Activated CD8-positive, alpha-beta memory T cell treated with anti-CD3 and anti-CD28 coated beads for 48 hours (primary cell): ENCODE measurements around the gene HAUS8.
"Not testable (repeated sequence)": the region's sequence is repeated elsewhere in the genome, so short reads cannot be mapped to it uniquely, and the experiment has no call there.

Experiments
- DNase-seq, 3 experiments: peaks; one replicate each; pipeline ENCODE4 v3.0.0-alpha.2; 2020; ENCODE audit warnings: low read depth in 2 of 3, low spot score in 2 of 3

HAUS8 gene, protein sequence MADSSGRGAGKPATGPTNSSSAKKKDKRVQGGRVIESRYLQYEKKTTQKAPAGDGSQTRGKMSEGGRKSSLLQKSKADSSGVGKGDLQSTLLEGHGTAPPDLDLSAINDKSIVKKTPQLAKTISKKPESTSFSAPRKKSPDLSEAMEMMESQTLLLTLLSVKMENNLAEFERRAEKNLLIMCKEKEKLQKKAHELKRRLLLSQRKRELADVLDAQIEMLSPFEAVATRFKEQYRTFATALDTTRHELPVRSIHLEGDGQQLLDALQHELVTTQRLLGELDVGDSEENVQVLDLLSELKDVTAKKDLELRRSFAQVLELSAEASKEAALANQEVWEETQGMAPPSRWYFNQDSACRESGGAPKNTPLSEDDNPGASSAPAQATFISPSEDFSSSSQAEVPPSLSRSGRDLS

DNA sequence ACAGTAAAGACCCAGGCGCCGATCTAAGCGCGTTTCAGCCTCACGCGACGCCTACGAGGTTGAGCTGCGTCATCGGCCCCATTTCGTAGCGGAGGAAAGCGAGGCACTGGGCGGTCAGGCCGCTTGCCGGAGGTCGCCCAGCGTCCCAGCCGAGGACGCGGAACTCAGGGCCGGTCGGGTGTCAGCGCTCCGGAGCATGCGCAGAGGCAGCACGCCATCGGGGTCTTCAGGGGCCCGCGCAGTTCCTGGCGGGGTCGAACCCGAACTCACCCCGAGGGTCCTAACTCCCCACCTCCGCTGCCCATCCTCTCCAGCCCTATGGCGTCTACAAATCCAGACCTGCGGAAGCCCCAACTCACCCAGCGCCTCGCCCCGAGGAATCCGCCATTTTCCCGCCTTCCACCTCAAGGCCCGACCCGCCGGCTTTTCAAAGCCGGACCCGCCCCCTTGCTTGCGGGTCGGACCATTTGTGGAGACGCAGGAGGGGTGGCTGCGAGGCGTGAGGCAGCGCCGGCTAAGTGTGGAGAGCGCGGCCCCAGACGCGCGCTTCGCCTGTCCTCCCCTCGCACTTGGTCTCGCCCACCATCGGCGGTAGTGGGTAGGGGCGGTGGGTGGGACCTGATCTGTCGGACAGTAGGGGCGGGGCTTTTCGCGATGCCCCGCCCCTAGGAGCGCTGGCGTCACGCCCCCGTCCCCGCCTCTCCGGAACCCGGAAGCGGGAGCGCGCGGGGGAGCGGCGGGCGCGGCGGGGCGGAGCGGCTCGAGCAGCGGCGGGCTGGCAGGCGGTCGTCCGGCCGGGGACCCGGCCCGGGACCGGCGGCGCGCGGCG lies at the start of gene HAUS8, which contains the start of gene MYO9B:
Gene HAUS8 (minus strand): TSS at position 418 of the 829 bp plus-strand sequence. CDS start 30 bp downstream, at position 388.
Gene MYO9B (plus strand): TSS at position 743 of the 829 bp plus-strand sequence. CDS start 25,941 bp downstream, outside the sequence.
- DNase-seq: peak; percentile 94 to 99 (median 95)

DNA sequence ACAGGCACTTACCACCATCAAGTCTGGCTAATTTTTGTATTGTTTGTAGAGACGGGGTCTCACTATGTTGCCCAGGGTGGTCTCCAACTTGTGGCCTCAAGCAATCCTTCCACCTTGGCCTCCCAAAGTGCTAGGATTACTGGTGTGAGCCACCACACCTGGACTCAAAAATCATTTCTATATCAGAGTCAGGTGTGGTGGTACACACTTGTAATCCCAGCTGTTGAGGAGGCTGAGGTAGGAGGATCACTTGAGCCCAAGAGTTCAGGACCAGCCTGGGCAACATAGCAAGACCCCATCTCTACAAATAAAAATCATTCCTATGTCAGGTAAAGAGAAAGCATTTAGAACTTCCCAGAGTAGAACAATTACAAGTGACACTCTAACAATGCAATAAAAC lies 48.8 kb upstream of the HAUS8 start:
- no peak for DNase-seq

DNA sequence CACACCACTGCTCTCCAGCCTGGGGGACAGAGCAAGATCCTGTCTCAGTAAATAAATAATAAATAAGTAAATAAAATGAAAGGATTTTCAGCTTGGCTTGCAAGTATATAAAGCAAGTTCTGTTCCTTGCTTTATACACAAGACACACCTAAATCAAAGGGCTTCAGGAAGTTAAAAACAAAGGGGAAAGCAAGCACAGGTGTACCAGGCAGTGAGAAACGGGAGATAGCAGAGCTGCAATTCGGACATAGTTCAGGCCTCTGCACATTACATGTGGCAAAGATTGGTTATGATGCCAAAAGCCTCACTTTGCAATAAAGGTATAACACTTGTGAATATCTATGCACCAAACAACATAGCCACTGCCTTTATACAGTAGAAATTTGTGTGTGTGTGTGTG lies 47.8 kb upstream of the HAUS8 start:
- no peak for DNase-seq

DNA sequence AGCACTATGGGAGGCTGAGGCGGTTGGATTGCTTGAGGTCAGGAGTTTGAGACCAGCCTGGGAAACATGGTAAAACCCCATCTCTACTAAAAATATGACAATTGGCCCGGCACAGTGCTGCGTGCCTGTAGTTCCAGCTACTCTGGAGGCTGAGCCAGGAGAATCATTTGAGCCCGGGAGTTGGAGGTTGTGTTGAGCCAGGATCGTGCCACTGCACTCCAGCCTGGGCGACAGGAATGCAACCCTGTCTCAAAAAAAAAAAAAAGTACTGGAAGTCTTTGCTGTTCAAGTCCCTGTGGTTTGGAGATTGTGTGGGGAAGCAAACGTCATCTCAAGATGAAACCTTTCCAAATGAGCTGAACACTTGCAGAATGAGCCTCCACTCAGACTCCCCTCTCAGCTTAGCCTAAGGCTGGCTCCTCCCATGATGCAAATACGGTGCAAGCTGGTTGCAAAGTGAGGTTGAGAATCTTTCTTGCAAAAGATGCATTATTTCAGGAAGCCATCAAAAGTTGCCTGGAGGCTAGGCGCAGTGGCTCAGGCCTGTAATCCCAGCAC lies 46.6 kb upstream of the HAUS8 start:
- DNase-seq: no peak

DNA sequence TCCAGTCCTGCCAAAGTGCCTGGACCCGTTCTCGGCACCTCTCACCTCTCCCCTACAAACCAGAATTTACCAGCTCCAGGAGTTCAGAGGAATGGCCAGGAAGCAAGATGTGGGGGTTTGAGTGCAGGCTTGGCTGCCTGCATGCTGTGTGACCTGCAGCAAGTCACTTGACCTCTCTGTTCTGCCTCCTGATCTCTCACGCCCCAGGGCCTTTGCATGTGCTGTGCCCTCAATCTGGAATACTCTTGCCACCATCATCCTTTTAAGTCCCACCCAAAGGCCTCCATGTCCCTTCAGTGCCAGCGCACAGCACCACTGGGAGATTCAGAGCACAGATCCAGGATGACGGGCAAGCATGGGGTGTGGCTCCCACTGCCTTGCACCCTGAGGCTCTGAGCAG lies 43.7 kb upstream of the HAUS8 start:
- no peak for DNase-seq

DNA sequence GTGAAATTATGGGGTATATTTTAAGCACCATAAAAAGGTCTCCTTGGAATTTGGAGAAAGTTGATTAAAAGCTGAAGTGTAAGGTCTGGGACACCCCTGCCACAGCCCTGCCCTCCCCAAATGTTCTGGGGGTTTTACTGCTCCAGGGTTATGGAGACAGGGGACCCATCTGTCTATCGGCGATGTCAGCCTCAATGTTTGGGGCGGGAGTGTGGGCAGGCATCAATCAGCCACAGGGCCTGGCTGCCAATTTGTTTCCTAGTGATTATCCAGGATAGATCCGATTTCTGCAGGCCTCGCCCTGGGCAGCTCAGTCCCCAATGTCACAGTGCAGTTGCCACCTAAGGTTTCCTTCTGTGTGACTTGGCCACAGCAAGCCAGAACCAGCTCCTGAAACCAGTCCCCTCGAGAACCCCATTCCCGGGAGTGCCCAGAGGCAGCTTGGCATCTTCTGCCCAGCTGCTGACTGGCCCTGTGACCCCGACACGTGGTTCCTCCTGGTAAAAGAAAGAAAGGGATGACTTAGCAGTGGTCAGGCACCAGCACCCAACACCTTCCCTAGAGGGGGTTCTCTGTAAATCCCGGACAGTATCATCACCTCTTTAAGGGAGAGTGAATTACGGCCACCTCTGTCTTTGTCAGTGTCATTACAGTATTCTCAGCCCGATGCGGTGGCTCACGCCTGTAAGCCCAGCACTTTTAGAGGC lies 41.9 kb upstream of the HAUS8 start:
- DNase-seq: no peak

DNA sequence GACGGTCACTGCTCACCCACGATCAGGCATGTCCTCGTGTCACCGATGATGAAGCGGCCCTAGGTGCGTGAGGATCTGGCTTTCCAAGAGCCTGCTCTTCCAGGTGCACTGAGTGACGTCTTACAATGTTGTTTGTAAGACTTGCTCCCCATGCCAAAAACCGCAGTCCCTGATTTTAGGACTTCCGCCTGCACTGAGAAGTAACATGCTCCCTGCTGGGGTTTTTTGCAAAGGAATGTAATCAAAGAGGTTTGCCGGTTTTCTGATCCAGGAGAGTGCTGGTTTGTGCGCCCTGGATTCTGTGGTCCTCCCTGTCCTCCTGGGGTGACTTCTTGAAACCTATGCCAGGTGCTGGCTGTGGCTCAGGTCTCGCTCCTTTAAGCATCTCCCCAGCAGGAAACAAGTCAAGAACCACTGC lies 39.2 kb upstream of the HAUS8 start:
- DNase-seq: no peak

DNA sequence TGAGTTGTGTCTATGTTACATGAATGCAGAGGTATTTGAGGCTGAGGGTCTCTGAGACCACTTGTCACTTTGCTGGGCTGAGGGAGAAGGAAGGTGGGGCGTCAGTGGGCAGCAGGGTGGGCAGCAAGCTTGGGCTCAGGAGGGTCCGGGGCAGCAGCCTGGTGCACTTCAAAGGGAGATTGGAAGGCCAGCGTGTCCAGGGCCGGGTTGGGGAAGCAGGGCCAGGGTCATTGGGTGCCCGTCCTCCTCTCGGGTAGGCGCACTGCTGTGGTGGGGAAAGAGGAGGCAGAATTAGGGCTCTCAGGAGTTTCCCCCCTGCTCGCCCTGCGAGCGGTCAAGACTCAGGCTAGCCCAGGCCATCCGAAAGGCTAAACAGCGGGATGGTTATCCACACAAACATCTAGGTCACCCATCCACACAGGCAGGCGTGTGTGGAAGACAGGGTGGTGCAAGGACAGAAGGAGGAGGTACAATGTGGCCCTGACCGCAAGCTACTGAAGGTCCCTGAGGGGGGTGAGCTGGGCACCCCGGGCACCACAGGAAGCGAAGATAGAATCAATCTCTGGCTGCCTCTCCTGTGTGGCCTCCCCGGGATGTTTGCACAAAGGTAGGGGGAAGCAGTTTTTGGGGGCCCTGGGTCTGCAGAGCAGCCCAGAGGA lies 38.0 kb upstream of the HAUS8 start:
- no peak for DNase-seq

DNA sequence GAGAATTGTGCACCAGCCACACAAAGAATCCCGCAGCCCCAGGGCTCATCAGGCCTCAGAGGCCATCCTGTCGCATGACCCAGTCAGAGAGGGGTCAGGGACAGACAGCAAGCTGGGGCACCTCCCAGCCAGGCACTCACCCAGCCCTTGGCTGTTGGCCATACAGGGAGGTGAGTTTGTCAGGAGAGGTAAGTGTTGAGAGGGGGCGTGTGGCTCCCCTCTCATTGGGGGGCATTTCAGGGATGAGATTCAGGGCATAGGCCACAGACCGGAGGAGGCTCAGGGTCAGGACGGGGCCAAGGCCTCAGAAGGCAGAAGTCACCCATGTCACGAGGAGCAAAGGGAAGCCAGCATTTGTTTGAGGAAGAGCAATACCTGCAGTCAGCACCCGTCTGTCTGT lies 37.4 kb upstream of the HAUS8 start:
- DNase-seq: no peak

DNA sequence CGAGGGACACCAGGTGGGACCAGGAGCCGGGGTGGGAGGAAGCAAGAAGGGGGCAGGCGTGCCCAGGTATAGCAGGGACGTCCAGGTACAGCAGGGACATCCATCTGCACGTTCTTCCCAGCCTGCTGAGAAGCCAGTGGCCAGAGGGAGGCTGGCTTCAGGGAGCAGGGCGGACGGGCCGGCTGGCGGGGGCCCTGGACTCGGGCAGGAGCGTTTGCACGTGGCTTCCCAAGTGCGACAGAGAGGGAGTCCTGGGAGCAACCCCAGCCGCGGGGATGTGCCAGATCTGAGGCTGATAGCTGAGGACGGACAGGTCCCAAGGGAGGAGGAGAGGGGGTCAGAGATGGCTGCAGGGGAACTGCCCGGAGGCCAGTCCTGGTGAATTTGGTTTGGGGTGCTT lies 37.0 kb upstream of the HAUS8 start:
- DNase-seq: no peak

DNA sequence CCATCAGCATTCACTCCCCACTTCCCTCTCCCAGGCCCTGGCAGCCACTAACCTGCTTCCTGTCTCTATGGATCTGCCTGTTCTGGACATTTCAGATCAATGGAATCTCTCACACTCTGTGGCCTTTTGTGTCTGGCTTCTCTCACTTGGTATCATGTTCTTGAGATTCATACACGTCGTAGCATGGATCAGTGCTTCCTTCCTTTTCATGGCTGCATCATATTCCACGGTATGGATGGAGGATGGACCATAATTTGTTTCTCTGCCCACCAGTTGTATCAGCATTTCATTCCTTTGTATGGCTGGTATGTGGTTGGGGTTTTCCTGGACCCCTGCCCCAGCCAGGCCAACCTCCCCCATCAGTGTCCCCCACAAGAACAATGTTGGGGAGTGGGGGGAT lies 36.5 kb upstream of the HAUS8 start:
- no peak for DNase-seq

DNA sequence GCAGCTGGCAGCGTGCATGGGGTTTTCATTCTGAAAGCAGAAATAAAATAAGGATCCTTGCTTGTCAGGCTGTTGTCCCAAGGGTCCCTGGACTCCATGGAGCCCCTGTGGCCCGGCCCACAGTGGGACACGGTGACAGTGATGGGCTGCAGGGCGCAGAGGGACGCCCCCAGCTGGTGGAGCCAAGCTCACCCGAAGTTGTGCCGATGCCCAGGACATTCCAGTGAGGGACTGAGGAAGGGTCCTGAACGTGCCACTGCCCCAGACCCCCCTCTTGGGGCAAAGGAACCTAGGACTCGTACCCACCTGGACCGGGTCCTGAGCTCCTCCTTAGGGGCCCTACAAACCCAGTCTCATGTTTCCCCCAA lies 35.3 kb upstream of the HAUS8 start:
- no peak for DNase-seq

DNA sequence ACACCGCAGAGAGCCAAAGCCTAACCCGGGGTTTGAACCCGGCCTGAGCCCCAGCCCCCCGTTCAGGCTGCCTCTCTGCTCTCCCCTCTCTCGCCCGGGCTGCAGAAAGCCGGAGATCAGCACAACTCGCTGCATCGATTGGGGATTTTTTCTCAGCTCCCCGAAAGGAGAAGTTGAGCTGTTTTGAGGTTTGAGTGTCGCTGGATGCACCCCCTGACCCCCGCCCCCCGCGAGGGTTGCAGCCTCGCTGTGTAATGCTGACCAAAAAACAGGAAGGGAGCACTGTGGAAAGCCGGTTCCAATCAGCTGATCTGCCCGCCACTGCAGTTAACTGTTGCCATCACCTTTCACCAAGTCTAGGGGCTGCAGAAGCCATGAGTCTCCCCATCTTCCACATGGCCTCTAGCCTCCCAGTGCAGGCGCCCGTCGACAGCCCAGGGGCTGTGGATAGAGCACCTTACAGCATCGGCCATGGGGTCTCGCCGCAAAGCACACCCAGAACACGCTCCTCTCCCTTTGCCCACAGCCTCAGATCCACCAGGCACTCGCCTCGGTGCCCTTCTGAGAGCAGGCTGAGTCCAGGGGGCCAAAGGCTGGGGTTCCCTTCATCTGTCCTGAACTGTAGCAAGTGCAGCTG lies 34.8 kb upstream of the HAUS8 start:
- DNase-seq: no peak

DNA sequence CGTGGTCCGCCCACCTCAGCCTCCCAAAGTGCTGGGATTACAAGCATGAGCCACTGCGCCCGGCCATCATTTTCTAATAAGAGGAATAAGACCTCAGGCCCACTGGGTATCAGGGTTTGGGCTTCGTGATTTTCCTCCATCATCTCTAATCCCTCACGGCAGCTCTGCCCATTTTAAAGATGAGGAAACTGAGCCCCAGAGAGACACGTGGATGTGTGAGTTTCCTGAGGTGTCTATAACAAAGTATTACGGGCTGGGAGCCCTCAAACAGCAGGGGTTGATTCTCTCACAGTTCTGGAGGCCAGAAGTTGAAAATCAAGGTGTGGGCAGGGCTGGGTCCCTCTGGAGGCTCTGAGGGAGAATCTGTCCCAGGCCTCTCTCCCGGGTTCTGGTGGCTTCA lies 34.0 kb upstream of the HAUS8 start:
- no peak for DNase-seq

DNA sequence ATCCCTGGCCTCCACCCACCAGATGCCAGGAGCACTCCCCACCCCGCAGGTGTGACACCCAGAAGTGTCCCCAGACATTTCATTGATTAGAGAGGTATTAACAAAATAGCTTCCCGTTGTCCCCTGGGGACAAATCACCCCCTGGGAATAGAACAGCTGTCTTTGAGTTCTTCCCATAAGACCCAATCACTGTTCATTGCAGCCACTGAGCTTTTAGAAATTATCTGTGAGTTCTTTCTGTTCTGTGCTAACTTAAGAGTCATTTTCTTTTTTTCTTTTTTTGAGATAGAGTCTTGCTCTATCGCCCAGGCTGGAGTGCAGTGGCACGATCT lies 33.2 kb upstream of the HAUS8 start:
- no peak for DNase-seq

DNA sequence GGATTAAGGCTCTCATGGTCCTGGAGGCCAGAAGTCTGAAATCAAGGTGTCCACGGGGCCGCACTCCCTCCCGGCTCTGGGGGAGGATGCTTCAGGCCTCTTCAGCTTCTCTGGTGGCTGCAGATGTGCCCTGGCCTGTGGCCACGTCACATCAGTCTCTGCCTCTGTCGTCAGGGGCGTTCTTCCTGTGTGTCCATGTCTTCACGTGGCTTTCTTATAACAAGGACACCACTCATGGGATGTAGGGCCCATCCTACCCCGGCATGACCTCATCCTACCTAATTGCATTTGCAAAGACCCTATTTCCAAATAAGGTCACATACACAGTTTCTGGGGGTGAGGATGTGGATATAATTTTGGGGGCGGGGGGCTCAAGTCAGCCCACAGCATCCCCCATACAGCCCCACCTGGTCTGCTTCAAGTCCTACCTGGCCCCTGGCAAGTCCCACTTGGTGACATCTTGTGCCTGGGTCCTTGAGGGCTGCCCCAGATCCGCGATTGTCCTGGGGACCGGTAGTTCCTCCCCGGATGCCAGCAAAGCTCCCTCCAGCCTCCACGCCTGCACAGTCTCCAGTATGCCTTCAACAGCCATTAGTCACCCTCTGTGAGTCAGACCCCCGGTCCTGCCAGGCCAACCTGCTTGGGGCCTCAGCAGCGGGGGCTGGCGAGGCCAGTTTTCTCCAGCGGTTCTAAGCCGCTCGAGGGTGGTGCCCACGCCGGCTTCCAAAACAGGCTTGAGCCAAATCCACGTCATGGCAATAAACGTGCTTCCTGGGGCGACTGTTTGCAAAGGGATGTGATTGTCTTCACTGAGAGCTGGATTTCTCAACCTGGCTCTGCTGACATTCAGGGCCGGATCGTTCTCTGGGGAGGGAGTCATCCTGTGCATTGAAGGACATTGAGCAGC lies 32.5 kb upstream of the HAUS8 start:
- no peak for DNase-seq

DNA sequence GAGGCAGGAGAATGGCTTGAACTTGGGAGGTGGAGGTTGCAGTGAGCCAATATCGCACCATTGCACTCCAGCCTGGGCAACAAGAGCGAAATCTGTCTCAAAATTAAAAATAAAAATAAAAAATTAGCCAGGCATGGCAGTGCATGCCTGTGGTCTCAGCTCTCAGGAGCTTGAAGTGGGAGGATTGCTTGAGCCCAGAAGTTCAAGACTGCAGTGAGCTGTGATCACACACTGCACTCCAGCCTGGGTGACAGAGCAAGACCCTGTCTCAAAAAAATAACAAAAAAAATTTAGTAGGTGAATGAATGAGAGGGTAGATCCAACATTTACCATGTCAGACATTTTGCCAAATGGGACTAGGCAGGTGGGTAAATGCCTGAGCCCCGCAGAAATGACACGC lies 31.7 kb upstream of the HAUS8 start:
- not testable (repeated sequence) for DNase-seq

DNA sequence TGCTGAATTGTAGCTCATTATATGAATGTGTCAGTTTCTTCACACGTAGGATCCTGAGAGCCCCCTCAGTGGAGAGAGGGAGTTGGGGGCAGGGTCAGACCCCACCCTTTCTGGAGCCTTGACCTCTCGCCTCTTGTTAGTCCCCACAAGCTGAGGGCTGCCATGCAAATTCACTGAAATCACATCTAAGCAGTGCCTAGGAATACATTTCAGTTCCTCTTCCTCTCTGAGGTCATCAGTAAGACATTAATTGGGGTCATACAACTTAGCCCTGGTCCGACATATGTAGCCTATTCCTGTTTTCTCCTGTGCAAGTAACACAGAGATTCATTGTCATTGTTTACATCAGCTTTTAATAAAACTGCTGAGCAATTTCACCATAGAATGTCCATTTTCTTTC lies 30.3 kb upstream of the HAUS8 start:
- no peak for DNase-seq

DNA sequence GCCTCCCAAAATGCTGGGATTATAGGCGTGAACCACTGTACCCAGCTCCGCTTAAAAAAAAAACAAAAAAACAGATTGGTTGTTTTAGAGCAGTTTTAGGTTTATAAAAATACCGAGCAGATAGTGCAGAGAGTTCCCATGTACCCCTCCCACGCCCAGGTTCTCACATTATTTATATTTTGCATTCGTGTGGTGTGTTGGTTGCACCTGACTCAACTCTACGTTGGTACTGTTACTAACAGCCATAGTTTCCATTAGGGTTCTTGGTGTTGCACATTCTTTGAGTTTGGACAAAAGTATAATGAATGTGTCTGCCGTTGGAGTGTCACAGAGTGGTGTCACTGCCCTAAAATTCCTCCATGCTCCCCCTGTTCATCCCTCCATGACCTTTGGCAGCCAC lies 29.4 kb upstream of the HAUS8 start:
- no peak for DNase-seq
